ENCODE results near the gene TK1. TPM values are rescaled to one million over a fixed set of nuclear protein-coding genes. Genes with fewer than 3 reads are reported as not detected.

Gene TK1
- polyA plus RNA-seq, 2 of the 4 experiments (the other 2 are of a cell fraction) = 90.9 to 355 TPM

- FAIRE-seq = no peak
- WGBS (ENCODE audit: missing lambda C conversion rate) = 88% methylated on average over 21 of the region's 22 CpGs
- Histone ChIP-seq H3K4me1 (no peaks in the 10 kb centered on the region), H3K27ac (no peak overlapping the region), H3K9me3 (no peaks in the 10 kb centered on the region), H3K4me3 (no peak overlapping the region), H3K4me2 (no peak overlapping the region)
- ChIA-PET CTCF (interaction anchor here (0.8 to 13.4 kb wide), 7 partner anchors 13 to 186 kb away, joined by 3 to 86 read pairs (median 3); partner anchors contain the start of genes AFMID and TK1), POLR2A (interaction anchor here (1.9 kb wide), 1 partner anchor 17 kb away, joined by 5 read pairs; the partner anchor contains the start of genes AFMID and TK1)
- DNase-seq (ENCODE audit: low read depth in 1 of 2, low spot score in 1 of 2) = no peak
- no peak for TF ChIP-seq ZNF302 (CRISPR knock-in tag; IDR thresholded peaks at IDR 0.05)
- TF ChIP-seq POLR2A (IDR thresholded peaks at IDR 0.05; ENCODE audit: low read length) = no peak
- no peak for TF ChIP-seq ELK1 (IDR thresholded peaks at IDR 0.05; ENCODE audit: low read depth, low read length)
- no peak for TF ChIP-seq HOXB5 (CRISPR knock-in tag; IDR thresholded peaks at IDR 0.05)
- TF ChIP-seq BCL3 (IDR thresholded peaks at IDR 0.05) = no peak
- no peak for TF ChIP-seq ATOH8 (CRISPR knock-in tag; IDR thresholded peaks at IDR 0.05; ENCODE audit: low read depth)
- TF ChIP-seq PHF8 (IDR thresholded peaks at IDR 0.05; ENCODE audit: borderline replicate concordance, low read depth) = no peak
- no peak for TF ChIP-seq CHD4 (IDR thresholded peaks at IDR 0.05; ENCODE audit: borderline replicate concordance)
- TF ChIP-seq HOXB13 (CRISPR knock-in tag; IDR thresholded peaks at IDR 0.05; ENCODE audit: low read depth) = no peak
- TF ChIP-seq TFCP2L1 (CRISPR knock-in tag; IDR thresholded peaks at IDR 0.05) = no peak
- no peak for TF ChIP-seq CTCF (IDR thresholded peaks at IDR 0.05)
- ATAC-seq = peak; percentile 31 to 35; a peak in 4 of 6 replicates
These were observed 17.7 kb upstream of the TK1 start for GRCh38 chr17:78204387-78205123.

GRCh38 chr17:78202666-78203065, 15.8 kb upstream of the TK1 start:
- Histone ChIP-seq H3K4me2 (no peak overlapping the region), H3K4me3 (no peak overlapping the region), H3K9me3 (no peaks in the 10 kb centered on the region), H3K27ac (no peak overlapping the region), H3K4me1 (no peaks in the 10 kb centered on the region)
- ChIA-PET POLR2A (interaction anchor here (0.6 kb wide), 1 partner anchor 10 kb away, joined by 4 read pairs; no protein-coding TSS in a partner anchor), CTCF (interaction anchor here (0.8 to 13.4 kb wide), 5 partner anchors 10 to 134 kb away, joined by 3 to 86 read pairs (median 6); partner anchors contain the start of genes AFMID and TK1)
- DNase-seq (ENCODE audit: low read depth in 1 of 2, low spot score in 1 of 2) (no peak), FAIRE-seq (no peak), ATAC-seq (no peak)
- WGBS (ENCODE audit: missing lambda C conversion rate) = 95% methylated on average over 8 of the region's 8 CpGs
- TF ChIP-seq CEBPB (IDR thresholded peaks at IDR 0.05) (no peak), NR3C1 (IDR thresholded peaks at IDR 0.05) (no peak), FOSL2 (IDR thresholded peaks at IDR 0.05) (no peak), FOSL2 (CRISPR knock-in tag; IDR thresholded peaks at IDR 0.05) (no peak), PBX3 (IDR thresholded peaks at IDR 0.05) (no peak), HES2 (IDR thresholded peaks at IDR 0.05) (no peak), REST (IDR thresholded peaks at IDR 0.05) (no peak), FOXS1 (CRISPR knock-in tag; IDR thresholded peaks at IDR 0.05) (no peak), NPAS2 (CRISPR knock-in tag; IDR thresholded peaks at IDR 0.05; ENCODE audit: borderline replicate concordance) (no peak), FOSB (CRISPR knock-in tag; IDR thresholded peaks at IDR 0.05) (no peak), POLR2A (IDR thresholded peaks at IDR 0.05; ENCODE audit: low read length) (no peak), ESRRA (IDR thresholded peaks at IDR 0.05; ENCODE audit: borderline replicate concordance, low read length) (no peak), JUNB (IDR thresholded peaks at IDR 0.05) (no peak), ZNF302 (CRISPR knock-in tag; IDR thresholded peaks at IDR 0.05) (no peak), MAX (IDR thresholded peaks at IDR 0.05) (no peak), PHF8 (IDR thresholded peaks at IDR 0.05; ENCODE audit: borderline replicate concordance, low read depth) (no peak), CHD4 (IDR thresholded peaks at IDR 0.05; ENCODE audit: borderline replicate concordance) (no peak), POLR2AphosphoS2 (conservative IDR thresholded peaks at IDR 0.05; ENCODE audit: low read length) (no peak)
